Nephron progenitor cell (in vitro differentiated cells): ENCODE measurements around the gene SYTL3.

Experiments used
- DNase-seq: peaks from one replicate; pipeline ENCODE4 v3.0.0; 2021
- H3K27ac Mint-ChIP-seq: 2 replicates; pipeline ENCODE4 v1.8.0; 2021; ENCODE audit warnings: mild to moderate bottlenecking, moderate library complexity, mixed read lengths
- H3K27me3 Mint-ChIP-seq: 2 replicates; pipeline ENCODE4 v1.8.0; 2021; ENCODE audit warnings: mild to moderate bottlenecking, low read depth, mixed read lengths; ENCODE audit not compliant: poor library complexity
- H3K36me3 Mint-ChIP-seq: 2 replicates; pipeline ENCODE4 v1.8.0; 2021; ENCODE audit warnings: low read depth, mixed read lengths
- H3K4me1 Mint-ChIP-seq: 2 replicates; pipeline ENCODE4 v1.8.0; 2021; ENCODE audit warnings: mixed read lengths
- H3K4me3 Mint-ChIP-seq: 2 replicates; pipeline ENCODE4 v1.8.0; 2021; ENCODE audit warnings: mild to moderate bottlenecking, moderate library complexity, mixed read lengths
- H3K9me3 Mint-ChIP-seq: 2 replicates; pipeline ENCODE4 v1.8.0; 2021; ENCODE audit warnings: mild to moderate bottlenecking, moderate library complexity, mixed read lengths
- TF ChIP-seq, protein P1 (sequence below): fragments of 200-600 bp; sonication (generic); IDR thresholded peaks from 2 replicates; pipeline ENCODE4 v1.5.0; 2021; ENCODE audit warnings: antibody characterized with exemption

SYTL3 gene

GRCh38 chr6:158808941-158809678 is 159.3 kb downstream of the SYTL3 start:
- DNase-seq: no peak
- Mint-ChIP-seq H3K27me3 (no peaks in the 10 kb centered on the region), H3K4me3 (no peak overlapping the region), H3K9me3 (no peaks in the 10 kb centered on the region), H3K27ac (no peak overlapping the region), H3K36me3 (peaks cover 30% of the 10 kb centered on the region), H3K4me1 (peaks cover 60% of the 10 kb centered on the region)
- TF ChIP-seq, protein P1, sequence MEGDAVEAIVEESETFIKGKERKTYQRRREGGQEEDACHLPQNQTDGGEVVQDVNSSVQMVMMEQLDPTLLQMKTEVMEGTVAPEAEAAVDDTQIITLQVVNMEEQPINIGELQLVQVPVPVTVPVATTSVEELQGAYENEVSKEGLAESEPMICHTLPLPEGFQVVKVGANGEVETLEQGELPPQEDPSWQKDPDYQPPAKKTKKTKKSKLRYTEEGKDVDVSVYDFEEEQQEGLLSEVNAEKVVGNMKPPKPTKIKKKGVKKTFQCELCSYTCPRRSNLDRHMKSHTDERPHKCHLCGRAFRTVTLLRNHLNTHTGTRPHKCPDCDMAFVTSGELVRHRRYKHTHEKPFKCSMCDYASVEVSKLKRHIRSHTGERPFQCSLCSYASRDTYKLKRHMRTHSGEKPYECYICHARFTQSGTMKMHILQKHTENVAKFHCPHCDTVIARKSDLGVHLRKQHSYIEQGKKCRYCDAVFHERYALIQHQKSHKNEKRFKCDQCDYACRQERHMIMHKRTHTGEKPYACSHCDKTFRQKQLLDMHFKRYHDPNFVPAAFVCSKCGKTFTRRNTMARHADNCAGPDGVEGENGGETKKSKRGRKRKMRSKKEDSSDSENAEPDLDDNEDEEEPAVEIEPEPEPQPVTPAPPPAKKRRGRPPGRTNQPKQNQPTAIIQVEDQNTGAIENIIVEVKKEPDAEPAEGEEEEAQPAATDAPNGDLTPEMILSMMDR: no peak

GRCh38 chr6:158810155-158811095 is 160.6 kb downstream of the SYTL3 start:
- H3K36me3 Mint-ChIP-seq: peaks cover 32% of the 10 kb centered on the region
- TF ChIP-seq, protein P1: no peak
- no peaks in the 10 kb centered on the region for H3K9me3 Mint-ChIP-seq
- H3K4me1 Mint-ChIP-seq: peaks cover 69% of the 10 kb centered on the region
- H3K27ac Mint-ChIP-seq: no peak overlapping the region
- DNase-seq: no peak
- H3K4me3 Mint-ChIP-seq: no peak overlapping the region
- no peaks in the 10 kb centered on the region for H3K27me3 Mint-ChIP-seq

GRCh38 chr6:158812611-158813010 is 162.8 kb downstream of the SYTL3 start:
- peaks cover 24% of the 10 kb centered on the region for H3K36me3 Mint-ChIP-seq
- TF ChIP-seq, protein P1: no peak
- H3K9me3 Mint-ChIP-seq: no peaks in the 10 kb centered on the region
- peaks cover 9% of the 10 kb centered on the region for H3K27me3 Mint-ChIP-seq
- H3K27ac Mint-ChIP-seq: no peak overlapping the region
- H3K4me3 Mint-ChIP-seq: no peak overlapping the region
- no peak for DNase-seq
- H3K4me1 Mint-ChIP-seq: peaks cover 78% of the 10 kb centered on the region

DNA sequence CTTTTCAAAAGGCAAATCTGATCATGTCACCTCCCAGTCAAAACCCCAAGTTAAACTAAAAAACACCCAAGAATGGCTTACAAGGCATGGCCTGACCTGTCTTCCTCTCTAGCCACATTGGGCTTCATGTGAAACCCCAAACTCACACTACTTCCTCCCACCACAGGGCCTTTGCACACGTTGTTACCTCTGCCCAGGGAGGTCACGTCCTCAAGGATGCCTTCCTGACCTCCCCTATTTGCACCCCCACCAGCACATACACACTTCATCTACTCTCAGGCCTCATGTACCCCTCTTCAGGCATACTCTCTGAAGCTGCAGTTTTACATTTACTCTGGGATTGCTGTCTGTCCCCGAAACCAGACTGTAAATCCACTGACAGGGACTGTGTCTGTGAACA is 163.2 kb downstream of the SYTL3 start:
- TF ChIP-seq, protein P1: no peak
- H3K4me3 Mint-ChIP-seq: no peak overlapping the region
- H3K4me1 Mint-ChIP-seq: peaks cover 78% of the 10 kb centered on the region
- H3K9me3 Mint-ChIP-seq: no peaks in the 10 kb centered on the region
- H3K27ac Mint-ChIP-seq: no peak overlapping the region
- peaks cover 20% of the 10 kb centered on the region for H3K36me3 Mint-ChIP-seq
- no peak for DNase-seq
- peaks cover 13% of the 10 kb centered on the region for H3K27me3 Mint-ChIP-seq
